ENCODE results near the gene SHF. TPM values are rescaled to one million over a fixed set of nuclear protein-coding genes. Genes with fewer than 3 reads are reported as not detected.
A peak's percentile ranks its signal among the peaks of the same experiment; 100 is the strongest.

Gene SHF
- total and polyA plus RNA-seq, 2 donors (not counting 1 experiment from before 2014, with no cell fraction given) = 1.6 to 15.4 TPM

DNA sequence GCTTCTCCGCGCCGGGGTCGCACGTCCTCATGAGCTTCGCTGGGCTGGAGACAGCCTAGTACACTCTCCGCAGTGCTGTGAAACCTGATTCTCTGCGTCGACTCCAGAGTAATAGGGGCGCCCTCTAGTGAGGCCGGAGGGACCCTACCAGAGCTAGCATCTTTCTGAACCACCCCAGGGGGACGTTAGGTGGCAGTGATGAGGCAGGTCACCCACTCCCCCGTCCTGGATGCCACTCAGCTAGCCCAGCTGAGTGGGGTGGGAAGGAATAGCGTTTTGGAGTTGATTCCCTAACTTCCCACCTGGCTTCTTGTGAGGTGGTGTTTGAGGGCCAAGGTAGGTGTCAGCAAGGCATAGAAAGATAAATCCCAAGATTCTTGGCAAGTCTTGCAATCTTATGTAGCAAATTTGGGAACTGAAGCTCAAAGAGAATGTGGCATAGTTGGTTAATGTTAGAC is 69.6 kb downstream of the SHF start:
- no peak overlapping the region for H3K27ac Mint-ChIP-seq

More for the DNA sequence above, 69.6 kb downstream of the SHF start:
- DNase-seq = peak; percentile 92
- Histone ChIP-seq H2AFZ (ENCODE audit: insufficient read depth, low read depth, low read length, poor library complexity, severe bottlenecking) (peak overlapping the region; percentile 54), H3K27ac (ENCODE audit: low read length in 2 of 2) (no peak overlapping the region), H3K4me3 (ENCODE audit: control extremely low read depth in 1 of 5, extremely low read depth in 1 of 5, insufficient read depth in 1 of 5, low read depth in 2 of 5, low read length in 4 of 5) (peak overlapping the region in 3 of 5 experiments; percentile 36 to 60 (median 44)), H4K20me1 (ENCODE audit: control insufficient read depth, insufficient read depth, low read length, poor library complexity, severe bottlenecking) (no peaks in the 10 kb centered on the region), H3K9me3 (ENCODE audit: control extremely low read depth in 1 of 3, control insufficient read depth in 2 of 3, insufficient read depth in 1 of 3, low read length in 2 of 3) (peaks cover 0 to 29% (median 0%) of the 10 kb centered on the region in 3 donors), H3K9ac (ENCODE audit: low read length) (peak overlapping the region; percentile 41), H3K36me3 (replicated peaks in 1 of 2; ENCODE audit: control extremely low read depth in 1 of 2, control insufficient read depth in 1 of 2, extremely low read depth in 1 of 2, insufficient read depth in 2 of 2, low read length in 1 of 2) (no peaks in the 10 kb centered on the region), H3K27me3 (replicated peaks in 1 of 4; ENCODE audit: control extremely low read depth in 1 of 4, control insufficient read depth in 3 of 4, insufficient read depth in 4 of 4, low read length in 3 of 4) (peaks cover 0 to 70% (median 47%) of the 10 kb centered on the region in 4 experiments), H3K4me2 (replicated peaks; ENCODE audit: low read depth, low read length, poor library complexity, severe bottlenecking) (peak overlapping the region; percentile 76), H3K79me2 (ENCODE audit: control insufficient read depth, insufficient read depth, low read length) (no peaks in the 10 kb centered on the region), H3K4me1 (ENCODE audit: control insufficient read depth in 2 of 2, insufficient read depth in 2 of 2, low read length in 2 of 2) (peaks cover 38 to 45% of the 10 kb centered on the region in 2 donors)
- 0% methylated on average over 9 of the region's 14 CpGs for WGBS (ENCODE audit: insufficient coverage)
- TF ChIP-seq EZH2 (IDR thresholded peaks at IDR 0.05; ENCODE audit: borderline replicate concordance, insufficient read depth, low read depth, low read length, poor library complexity, severe bottlenecking) = no peak
- TF ChIP-seq, protein P1, sequence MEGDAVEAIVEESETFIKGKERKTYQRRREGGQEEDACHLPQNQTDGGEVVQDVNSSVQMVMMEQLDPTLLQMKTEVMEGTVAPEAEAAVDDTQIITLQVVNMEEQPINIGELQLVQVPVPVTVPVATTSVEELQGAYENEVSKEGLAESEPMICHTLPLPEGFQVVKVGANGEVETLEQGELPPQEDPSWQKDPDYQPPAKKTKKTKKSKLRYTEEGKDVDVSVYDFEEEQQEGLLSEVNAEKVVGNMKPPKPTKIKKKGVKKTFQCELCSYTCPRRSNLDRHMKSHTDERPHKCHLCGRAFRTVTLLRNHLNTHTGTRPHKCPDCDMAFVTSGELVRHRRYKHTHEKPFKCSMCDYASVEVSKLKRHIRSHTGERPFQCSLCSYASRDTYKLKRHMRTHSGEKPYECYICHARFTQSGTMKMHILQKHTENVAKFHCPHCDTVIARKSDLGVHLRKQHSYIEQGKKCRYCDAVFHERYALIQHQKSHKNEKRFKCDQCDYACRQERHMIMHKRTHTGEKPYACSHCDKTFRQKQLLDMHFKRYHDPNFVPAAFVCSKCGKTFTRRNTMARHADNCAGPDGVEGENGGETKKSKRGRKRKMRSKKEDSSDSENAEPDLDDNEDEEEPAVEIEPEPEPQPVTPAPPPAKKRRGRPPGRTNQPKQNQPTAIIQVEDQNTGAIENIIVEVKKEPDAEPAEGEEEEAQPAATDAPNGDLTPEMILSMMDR (IDR thresholded peaks at IDR 0.05) = peak; percentile 100
- peak; percentile 98 for ATAC-seq (ENCODE audit: low read depth)
- intact Hi-C loops (cut with micrococcal nuclease) = loop anchor here (2.0 to 10.0 kb wide), 5 partner anchors 49 to 341 kb away; no protein-coding TSS in a partner anchor
- H3K4me1 Mint-ChIP-seq = peaks cover 36% of the 10 kb centered on the region
- H3K4me3 Mint-ChIP-seq = peak overlapping the region; percentile 80
- ChIA-PET CTCF (interaction anchor here (0.5 to 3.6 kb wide), 66 partner anchors 9 to 496 kb away, joined by 3 to 58 read pairs (median 4); partner anchors contain the start of genes DUOX1, DUOXA1, GATM and SORD), POLR2A (interaction anchor here (0.6 to 1.1 kb wide), 4 partner anchors 70 to 580 kb away, joined by 3 to 5 read pairs (median 4); partner anchors contain the start of gene SORD)
- H3K9me3 Mint-ChIP-seq (ENCODE audit: insufficient read depth) = no peaks in the 10 kb centered on the region
- peaks cover 69% of the 10 kb centered on the region for H3K27me3 Mint-ChIP-seq

Data from B cell (primary cell).